Testis (tissue), 3 donors: Measurements from ENCODE around the gene TK2. TPM values are rescaled to one million over a fixed set of nuclear protein-coding genes. Genes with fewer than 3 reads are reported as not detected.

Source experiments
- DNase-seq: peaks from one replicate; pipeline ENCODE4 v3.0.0-alpha.2; 2019
- H3K27ac ChIP-seq, 2 donors: fragments of 200-600 bp; sonication (generic); one replicate each; pipeline ENCODE4 v1.5.1; 2019
- H3K27me3 ChIP-seq: fragments of 200-600 bp; sonication (generic); one replicate; pipeline ENCODE4 v1.5.1; 2019
- H3K36me3 ChIP-seq: fragments of 200-600 bp; sonication (generic); one replicate; pipeline ENCODE4 v1.5.1; 2017; ENCODE audit warnings: low read depth; ENCODE audit errors: missing control alignments
- H3K4me1 ChIP-seq: fragments of 200-600 bp; sonication (generic); one replicate; pipeline ENCODE4 v1.5.1; 2019
- H3K4me3 ChIP-seq, 2 donors: fragments of 200-600 bp; sonication (generic); one replicate each; pipeline ENCODE4 v1.5.1; 2017 to 2019
- H3K9me3 ChIP-seq: fragments of 200-600 bp; sonication (generic); one replicate; pipeline ENCODE4 v1.5.1; 2017
- POLR2A ChIP-seq: fragments of 450-650 bp; IDR thresholded peaks from one replicate; pipeline ENCODE4 v1.6.1; 2017; ENCODE audit warnings: antibody characterized with exemption, mild to moderate bottlenecking, moderate library complexity
- WGBS, 2 donors: methylation state at CpG; one replicate each; pipeline ENCODE4 v1.1.5; 2018; 5-methylcytosine and 5-hydroxymethylcytosine counted together
- intact Hi-C: fragments of 100-400 bp; cut with DNase I; formaldehyde crosslinking; loops from one replicate; pipeline ENCODE4 v1.15.1; 2023; ENCODE audit warnings: low total_unique reads
- polyA plus RNA-seq: library from polyadenylated mRNA; stranded (reverse); fragments of 350-450 nt; fragmentation: Illumina TruSeq; extraction: RNeasy Lipid Tissue Mini Kit (QIAGEN cat#74804); gene quantifications from one replicate; pipeline ENCODE4 v1.2.3, GENCODE V29; 2014; ENCODE audit warnings: low read depth, low replicate concordance; ENCODE audit not compliant: insufficient read depth
- total RNA-seq, 2 donors: library from RNA; depleted of rRNA; stranded (reverse); fragments of >200 nt; gene quantifications; one replicate each; pipeline ENCODE4 v1.2.3, GENCODE V29; 2016
- TF ChIP-seq, protein P1 (sequence below), 3 experiments: fragments of 450-650 bp in 2 of 3; fragments of 200-600 bp in 1 of 3; sonication (generic) in 1 of 3; IDR thresholded peaks; one replicate each; pipeline ENCODE4 v1.5.1; 2016 to 2019; ENCODE audit warnings: antibody characterized with exemption in 3 of 3, mild to moderate bottlenecking in 2 of 3, moderate library complexity in 1 of 3

Gene TK2
- total and polyA plus RNA-seq, 3 donors from 2014 or later: 51.7 to 73.4 (median 66.8) TPM

DNA sequence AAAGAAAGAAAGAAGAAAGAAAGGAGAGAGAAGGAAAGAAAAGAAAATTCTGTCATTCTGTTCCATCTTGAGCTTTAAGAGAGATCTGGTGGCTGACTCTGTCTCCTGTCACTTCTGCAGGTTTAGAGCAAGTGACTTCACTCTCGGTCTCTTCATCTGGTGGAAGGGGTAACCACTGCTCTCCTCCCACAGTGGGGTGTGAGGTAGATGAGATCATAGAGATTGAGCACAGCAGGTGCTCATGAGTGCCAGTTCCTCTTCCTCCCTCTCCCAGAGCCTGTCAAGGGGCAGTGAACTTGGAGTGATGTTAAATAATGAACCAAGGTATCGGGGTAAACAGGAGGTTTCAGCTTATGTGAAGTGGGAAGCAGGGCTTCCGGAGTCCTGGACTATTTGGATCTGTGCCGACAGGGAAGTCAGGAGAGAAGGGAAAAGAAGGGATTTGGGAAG lies 75.1 kb downstream of the TK2 start:
- intact Hi-C loops: loop anchor here (10.0 kb wide), 1 partner anchor 70 kb away; no protein-coding TSS in a partner anchor
- no peak for DNase-seq

DNA sequence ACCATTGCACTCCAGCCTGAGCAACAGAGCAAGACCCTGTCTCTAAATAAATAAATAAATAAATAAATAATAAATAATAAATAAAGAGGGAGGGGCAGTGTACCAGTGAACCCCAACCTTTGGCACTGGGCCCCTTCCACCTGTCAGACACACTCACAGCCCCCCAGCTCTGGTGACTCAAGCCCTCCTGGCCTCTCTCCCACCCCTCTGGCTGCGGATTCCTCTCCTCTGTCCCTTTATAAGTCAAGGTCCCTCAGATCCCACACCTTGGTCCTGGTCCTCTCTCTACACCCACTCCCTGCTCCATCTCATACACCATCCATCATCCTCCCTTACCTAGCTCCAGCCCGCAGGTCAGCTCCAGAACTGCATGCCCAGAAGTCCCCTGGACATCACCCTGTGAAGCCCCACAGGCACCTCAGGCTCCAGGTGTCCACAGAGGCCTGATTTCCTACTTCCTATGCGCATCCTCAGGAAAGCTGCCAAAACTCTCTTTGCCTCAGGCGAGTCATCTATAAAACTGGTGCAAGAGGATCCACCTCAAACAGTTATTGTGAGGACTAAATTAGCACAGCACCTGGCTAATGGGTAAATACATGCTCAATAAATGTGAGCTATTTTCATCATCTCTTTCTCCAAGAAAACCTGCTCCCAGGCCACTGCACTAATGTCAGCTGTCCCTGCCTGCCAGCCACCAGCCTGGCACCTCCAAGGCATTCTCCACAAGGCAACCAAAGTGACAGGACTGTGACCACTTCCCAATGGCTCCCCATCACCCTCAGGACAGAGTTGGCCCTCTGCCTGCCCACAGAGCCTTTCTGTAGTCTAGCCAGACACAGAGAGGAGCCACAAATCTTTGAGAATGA lies 76.0 kb downstream of the TK2 start:
- Histone ChIP-seq H3K27ac (no peak overlapping the region), H3K27me3 (no peaks in the 10 kb centered on the region), H3K9me3 (no peaks in the 10 kb centered on the region), H3K4me3 (no peak overlapping the region), H3K36me3 (no peaks in the 10 kb centered on the region), H3K4me1 (no peaks in the 10 kb centered on the region)
- TF ChIP-seq, protein P1, sequence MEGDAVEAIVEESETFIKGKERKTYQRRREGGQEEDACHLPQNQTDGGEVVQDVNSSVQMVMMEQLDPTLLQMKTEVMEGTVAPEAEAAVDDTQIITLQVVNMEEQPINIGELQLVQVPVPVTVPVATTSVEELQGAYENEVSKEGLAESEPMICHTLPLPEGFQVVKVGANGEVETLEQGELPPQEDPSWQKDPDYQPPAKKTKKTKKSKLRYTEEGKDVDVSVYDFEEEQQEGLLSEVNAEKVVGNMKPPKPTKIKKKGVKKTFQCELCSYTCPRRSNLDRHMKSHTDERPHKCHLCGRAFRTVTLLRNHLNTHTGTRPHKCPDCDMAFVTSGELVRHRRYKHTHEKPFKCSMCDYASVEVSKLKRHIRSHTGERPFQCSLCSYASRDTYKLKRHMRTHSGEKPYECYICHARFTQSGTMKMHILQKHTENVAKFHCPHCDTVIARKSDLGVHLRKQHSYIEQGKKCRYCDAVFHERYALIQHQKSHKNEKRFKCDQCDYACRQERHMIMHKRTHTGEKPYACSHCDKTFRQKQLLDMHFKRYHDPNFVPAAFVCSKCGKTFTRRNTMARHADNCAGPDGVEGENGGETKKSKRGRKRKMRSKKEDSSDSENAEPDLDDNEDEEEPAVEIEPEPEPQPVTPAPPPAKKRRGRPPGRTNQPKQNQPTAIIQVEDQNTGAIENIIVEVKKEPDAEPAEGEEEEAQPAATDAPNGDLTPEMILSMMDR (IDR thresholded peaks at IDR 0.05): no peak
- no peak for TF ChIP-seq POLR2A
- WGBS, 2 donors: 93% methylated on average over 4 of the region's 4 CpGs
- no peak for DNase-seq
- intact Hi-C loops: loop anchor here (10.0 kb wide), 1 partner anchor 69 kb away; no protein-coding TSS in a partner anchor

More for the DNA sequence above, 75.1 kb downstream of the TK2 start:
- Histone ChIP-seq H3K4me1 (no peaks in the 10 kb centered on the region), H3K27ac (no peak overlapping the region), H3K36me3 (no peaks in the 10 kb centered on the region), H3K9me3 (no peaks in the 10 kb centered on the region), H3K4me3 (no peak overlapping the region), H3K27me3 (no peaks in the 10 kb centered on the region)
- 64 to 73% methylated on average over 4 of the region's 4 CpGs for WGBS, 2 donors
- TF ChIP-seq POLR2A: no peak
- TF ChIP-seq, protein P1 (IDR thresholded peaks at IDR 0.05): no peak

DNA sequence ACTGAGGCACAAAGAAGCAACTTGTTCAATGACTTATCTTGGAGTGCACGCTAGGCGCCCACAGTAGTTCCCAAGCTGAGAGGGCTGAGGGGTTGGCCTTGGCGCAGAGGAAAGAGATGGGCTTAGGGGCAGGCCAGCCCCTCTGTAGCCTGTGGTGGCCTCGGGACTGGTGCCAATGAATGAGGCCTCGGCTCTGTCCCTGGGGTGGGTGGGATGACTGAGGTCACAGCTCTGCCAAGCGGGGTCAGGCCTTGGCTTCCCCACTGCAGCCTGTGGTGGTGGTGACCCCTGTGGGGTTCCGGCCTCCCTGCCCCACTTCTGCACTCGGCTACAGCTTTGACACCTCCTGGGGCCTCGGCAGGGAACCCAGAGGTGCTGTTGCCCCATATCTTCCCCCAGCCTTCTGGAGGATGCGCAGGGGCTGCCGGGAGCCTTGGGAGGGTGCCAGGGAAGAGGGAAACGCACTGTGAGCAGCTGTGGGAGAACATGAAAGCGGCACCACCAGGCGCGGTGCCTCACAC lies 76.8 kb downstream of the TK2 start:
- H3K4me3 ChIP-seq: no peak overlapping the region
- H3K27me3 ChIP-seq: no peaks in the 10 kb centered on the region
- H3K36me3 ChIP-seq: no peaks in the 10 kb centered on the region
- TF ChIP-seq POLR2A: no peak
- TF ChIP-seq, protein P1 (IDR thresholded peaks at IDR 0.05): no peak
- H3K27ac ChIP-seq: no peak overlapping the region
- DNase-seq: no peak
- intact Hi-C loops: loop anchor here (10.0 kb wide), 1 partner anchor 68 kb away; no protein-coding TSS in a partner anchor
- no peaks in the 10 kb centered on the region for H3K9me3 ChIP-seq
- H3K4me1 ChIP-seq: no peaks in the 10 kb centered on the region
- 90% methylated on average over 6 to 15 of the region's 15 CpGs for WGBS, 2 donors

DNA sequence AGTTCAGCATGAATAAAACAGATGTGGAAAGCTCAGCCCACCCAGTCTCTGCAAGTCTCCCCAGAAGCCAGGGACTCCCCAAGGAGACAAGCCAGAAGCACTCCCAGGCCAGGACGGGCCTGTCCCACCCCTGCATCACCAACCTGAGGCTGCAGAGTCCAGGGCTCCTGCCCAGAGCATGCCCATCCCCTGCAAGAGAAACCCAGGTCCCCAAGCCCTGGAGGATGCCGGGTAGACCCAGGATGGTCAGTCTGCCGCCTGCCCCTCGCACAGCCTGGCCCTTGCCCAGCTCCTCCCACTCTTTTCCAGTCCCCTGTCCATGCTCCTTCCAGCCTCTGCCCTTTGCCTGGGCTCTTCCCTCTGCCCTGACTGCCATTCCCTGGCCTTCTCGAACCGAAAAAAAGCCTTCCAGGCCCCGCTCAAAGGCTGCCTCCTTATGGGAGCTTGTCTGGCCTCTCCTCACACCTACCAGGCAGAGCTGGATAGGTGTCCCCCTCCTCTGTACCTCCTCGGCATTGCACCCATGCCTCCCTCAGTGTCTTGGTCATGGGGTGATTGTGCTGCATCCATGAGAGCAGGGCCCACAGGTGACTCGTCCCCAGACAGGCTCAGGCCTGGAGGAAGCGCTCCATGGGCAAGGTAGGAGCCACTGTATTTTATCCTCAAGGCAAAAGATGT lies 78.1 kb downstream of the TK2 start:
- H3K27ac ChIP-seq: no peak overlapping the region
- TF ChIP-seq, protein P1 (IDR thresholded peaks at IDR 0.05): no peak
- TF ChIP-seq POLR2A: no peak
- H3K36me3 ChIP-seq: no peaks in the 10 kb centered on the region
- H3K4me3 ChIP-seq: no peak overlapping the region
- no peaks in the 10 kb centered on the region for H3K9me3 ChIP-seq
- no peaks in the 10 kb centered on the region for H3K4me1 ChIP-seq
- H3K27me3 ChIP-seq: no peaks in the 10 kb centered on the region
- DNase-seq: no peak
- 94 to 95% methylated on average over 10 of the region's 10 CpGs for WGBS, 2 donors
- intact Hi-C loops: loop anchor here (10.0 kb wide), 1 partner anchor 67 kb away; no protein-coding TSS in a partner anchor
